Inferior parietal cortex (tissue), 1 donor: ENCODE results near the gene PLCL2.
"Not testable (repeated sequence)": the region's sequence is repeated elsewhere in the genome, so short reads cannot be mapped to it uniquely, and the experiment has no call there.

Experiments used
- DNase-seq: peaks from one replicate; pipeline ENCODE4 v3.0.0-alpha.2; 2016; ENCODE audit errors: extremely low spot score

The PLCL2 gene

GRCh38 chr3:17075358-17075757, 190.6 kb downstream of the PLCL2 start:
- no peak for DNase-seq

GRCh38 chr3:17075907-17076306, 191.2 kb downstream of the PLCL2 start:
- no peak for DNase-seq

- no peak for DNase-seq
Observed at GRCh38 chr3:17076940-17077605, 192.3 kb downstream of the PLCL2 start.

GRCh38 chr3:17077606-17078005, 192.9 kb downstream of the PLCL2 start:
- DNase-seq: no peak

GRCh38 chr3:17078926-17079465, 194.2 kb downstream of the PLCL2 start:
- no peak for DNase-seq

GRCh38 chr3:17079933-17080332, 195.2 kb downstream of the PLCL2 start:
- no peak for DNase-seq

- no peak for DNase-seq
Observed at GRCh38 chr3:17081520-17081919, 196.8 kb downstream of the PLCL2 start.

GRCh38 chr3:17087509-17087908, 202.8 kb downstream of the PLCL2 start:
- DNase-seq: no peak

- no peak for DNase-seq
Observed at GRCh38 chr3:17088017-17088416, 203.3 kb downstream of the PLCL2 start.

GRCh38 chr3:17088602-17089313, 204.0 kb downstream of the PLCL2 start:
- no peak for DNase-seq

GRCh38 chr3:17089314-17089700, 204.6 kb downstream of the PLCL2 start:
- DNase-seq: no peak

- no peak for DNase-seq
Observed at GRCh38 chr3:17090280-17090983, 205.7 kb downstream of the PLCL2 start.

- no peak for DNase-seq
Observed at GRCh38 chr3:17091910-17092582, 207.3 kb downstream of the PLCL2 start.

GRCh38 chr3:17092583-17092933, 207.8 kb downstream of the PLCL2 start:
- DNase-seq: no peak

GRCh38 chr3:17094551-17094950, 209.8 kb downstream of the PLCL2 start:
- DNase-seq: no peak

GRCh38 chr3:17103579-17103978, 218.8 kb downstream of the PLCL2 start:
- no peak for DNase-seq

GRCh38 chr3:17106801-17107200, 222.0 kb downstream of the PLCL2 start:
- DNase-seq: not testable (repeated sequence)

- DNase-seq: no peak
Observed at GRCh38 chr3:17110660-17111396, 226.1 kb downstream of the PLCL2 start.

GRCh38 chr3:17111586-17111985, 226.8 kb downstream of the PLCL2 start:
- DNase-seq: no peak

- no peak for DNase-seq
Observed at GRCh38 chr3:17115186-17115585, 230.4 kb downstream of the PLCL2 start.

- no peak for DNase-seq
Observed at GRCh38 chr3:17116007-17116600, 231.3 kb downstream of the PLCL2 start.
